Ectodermal cell (in vitro differentiated cells): ENCODE results near the gene SS18L1.
"Not testable (repeated sequence)": the region's sequence is repeated elsewhere in the genome, so short reads cannot be mapped to it uniquely, and the experiment has no call there.

Experiments used
- H3K27ac ChIP-seq: 2 replicates; pipeline ENCODE4 v1.7.0; 2013; ENCODE audit warnings: mild to moderate bottlenecking, low read depth, low read length; ENCODE audit not compliant: insufficient read depth, poor library complexity, severe bottlenecking
- H3K27me3 ChIP-seq: 2 replicates; pipeline ENCODE4 v1.7.0; 2013; ENCODE audit warnings: mild to moderate bottlenecking, low read length; ENCODE audit not compliant: insufficient read depth, control insufficient read depth, poor library complexity, severe bottlenecking
- H3K36me3 ChIP-seq: one replicate; pipeline ENCODE4 v1.7.0; 2013; ENCODE audit warnings: low read length; ENCODE audit not compliant: control insufficient read depth, insufficient read depth
- H3K4me1 ChIP-seq: one replicate; pipeline ENCODE4 v1.7.0; 2013; ENCODE audit warnings: low read length; ENCODE audit not compliant: control insufficient read depth, insufficient read depth
- H3K4me3 ChIP-seq: 2 replicates; pipeline ENCODE4 v1.7.0; 2013; ENCODE audit warnings: low read depth, low read length, control low read depth; ENCODE audit not compliant: insufficient read depth
- H3K9me3 ChIP-seq: 2 replicates; pipeline ENCODE4 v1.7.0; 2013; ENCODE audit warnings: mild to moderate bottlenecking, low read length, moderate library complexity; ENCODE audit not compliant: control insufficient read depth
- WGBS, 2 experiments: methylation state at CpG; one replicate each; pipeline ENCODE4 v1.1.7; 2013; ENCODE audit warnings: missing lambda C conversion rate in 2 of 2; 5-methylcytosine and 5-hydroxymethylcytosine counted together

The SS18L1 gene

GRCh38 chr20:62147125-62147524, 3.6 kb downstream of the SS18L1 start:
- no peak overlapping the region for H3K27ac ChIP-seq
- no peaks in the 10 kb centered on the region for H3K9me3 ChIP-seq
- peaks cover 14% of the 10 kb centered on the region for H3K4me1 ChIP-seq
- H3K4me3 ChIP-seq = no peak overlapping the region
- 94 to 96% methylated on average over 6 of the region's 6 CpGs for WGBS, 2 experiments
- no peaks in the 10 kb centered on the region for H3K36me3 ChIP-seq
- no peaks in the 10 kb centered on the region for H3K27me3 ChIP-seq

DNA sequence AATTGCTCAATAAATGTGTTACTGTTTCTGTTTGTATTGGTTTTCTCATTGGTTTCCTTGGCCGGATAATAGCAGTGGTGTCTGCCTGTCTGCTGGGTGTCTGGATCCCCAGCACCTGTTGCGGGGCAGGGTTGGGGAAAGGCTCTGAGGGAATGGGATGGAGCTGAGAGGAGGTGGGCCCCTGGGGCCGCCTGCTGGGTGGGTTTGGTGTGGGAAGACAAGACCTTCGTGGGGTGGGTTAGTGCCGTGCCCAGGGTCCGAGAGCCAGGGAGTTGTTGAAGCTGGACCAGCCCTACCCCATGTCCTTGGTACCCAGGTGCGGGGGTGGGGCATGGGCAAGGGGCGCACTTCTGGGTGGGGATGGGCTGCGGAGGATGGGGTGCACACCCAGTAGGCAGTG, 4.0 kb downstream of the SS18L1 start:
- WGBS, 2 experiments = 95 to 96% methylated on average over 9 of the region's 9 CpGs

GRCh38 chr20:62148383-62148782, 4.8 kb downstream of the SS18L1 start:
- peaks cover 14% of the 10 kb centered on the region for H3K4me1 ChIP-seq
- H3K27me3 ChIP-seq, H3K4me3 ChIP-seq, H3K9me3 ChIP-seq, H3K36me3 ChIP-seq, H3K27ac ChIP-seq: not testable (repeated sequence)
- 96% methylated on average over 10 of the region's 10 CpGs for WGBS, 2 experiments

More for the DNA sequence above, 4.0 kb downstream of the SS18L1 start:
- Histone ChIP-seq H3K27ac (no peak overlapping the region), H3K4me3 (no peak overlapping the region), H3K9me3 (no peaks in the 10 kb centered on the region), H3K36me3 (no peaks in the 10 kb centered on the region), H3K27me3 (no peaks in the 10 kb centered on the region), H3K4me1 (peaks cover 14% of the 10 kb centered on the region)

DNA sequence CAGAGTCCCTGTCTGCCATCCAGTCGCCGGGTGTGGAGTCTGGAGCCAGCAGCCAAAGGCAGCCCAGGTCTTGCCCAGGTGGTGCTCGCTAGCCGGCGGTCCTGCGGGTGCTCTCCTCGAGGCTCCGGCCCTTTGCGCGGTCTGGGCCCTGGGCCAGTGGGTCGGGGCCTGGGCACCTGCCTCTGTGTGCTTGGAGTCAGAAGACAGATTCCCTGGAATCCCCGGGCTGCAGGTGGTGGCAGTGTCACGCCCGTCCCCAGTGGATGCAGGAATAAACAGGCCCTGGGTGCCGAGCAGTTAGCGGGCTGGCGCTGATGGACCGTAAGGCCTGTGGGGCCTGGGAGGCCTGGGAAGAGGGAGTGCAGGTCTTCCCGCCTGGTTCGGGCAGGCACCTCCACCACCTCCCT, 5.3 kb downstream of the SS18L1 start:
- peaks cover 14% of the 10 kb centered on the region for H3K4me1 ChIP-seq
- H3K4me3 ChIP-seq = no peak overlapping the region
- no peaks in the 10 kb centered on the region for H3K9me3 ChIP-seq
- no peaks in the 10 kb centered on the region for H3K27me3 ChIP-seq
- WGBS, 2 experiments = 94 to 95% methylated on average over 20 of the region's 20 CpGs
- H3K36me3 ChIP-seq = no peaks in the 10 kb centered on the region
- no peak overlapping the region for H3K27ac ChIP-seq

DNA sequence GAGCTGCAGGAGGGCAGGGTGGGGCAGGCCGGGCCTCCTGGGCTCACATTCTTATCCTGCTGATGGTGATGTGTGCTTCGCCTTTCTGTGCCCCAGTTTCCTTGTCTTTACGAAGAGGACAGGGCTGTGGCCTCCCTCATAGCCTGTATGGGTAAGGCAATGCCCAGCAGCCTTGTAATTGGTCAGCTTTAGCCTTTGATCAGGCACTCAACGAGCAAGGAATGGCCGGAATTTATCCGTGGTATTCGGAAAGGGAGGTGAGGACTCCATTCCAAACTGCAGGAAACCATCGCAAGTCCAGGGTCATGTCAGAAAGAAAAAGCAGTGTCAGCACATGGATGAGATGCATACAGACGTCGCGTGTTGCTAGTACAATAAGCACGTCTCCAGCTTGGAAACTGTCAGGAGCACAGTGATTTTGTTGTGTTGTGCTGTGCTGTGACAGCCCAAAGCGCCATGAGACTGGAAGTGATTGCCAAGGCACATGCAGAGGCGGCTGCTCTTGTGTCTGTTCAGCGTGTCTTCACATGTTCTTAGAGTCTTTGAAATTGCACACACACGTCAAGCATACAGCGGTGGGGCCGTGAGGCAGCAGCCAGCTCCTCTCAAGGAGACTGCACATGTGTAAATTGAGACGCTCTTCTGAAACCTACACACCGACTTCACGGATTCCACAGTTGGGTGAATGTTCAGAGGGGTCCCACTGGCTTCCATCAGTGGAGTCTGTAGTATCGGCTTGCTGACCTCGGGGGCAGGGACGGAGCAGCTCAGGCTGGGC, 6.2 kb downstream of the SS18L1 start:
- peaks cover 11% of the 10 kb centered on the region for H3K4me1 ChIP-seq
- H3K36me3 ChIP-seq = no peaks in the 10 kb centered on the region
- H3K27me3 ChIP-seq = no peaks in the 10 kb centered on the region
- H3K4me3 ChIP-seq = no peak overlapping the region
- no peaks in the 10 kb centered on the region for H3K9me3 ChIP-seq
- H3K27ac ChIP-seq = no peak overlapping the region
- 79 to 80% methylated on average over 24 of the region's 24 CpGs for WGBS, 2 experiments

DNA sequence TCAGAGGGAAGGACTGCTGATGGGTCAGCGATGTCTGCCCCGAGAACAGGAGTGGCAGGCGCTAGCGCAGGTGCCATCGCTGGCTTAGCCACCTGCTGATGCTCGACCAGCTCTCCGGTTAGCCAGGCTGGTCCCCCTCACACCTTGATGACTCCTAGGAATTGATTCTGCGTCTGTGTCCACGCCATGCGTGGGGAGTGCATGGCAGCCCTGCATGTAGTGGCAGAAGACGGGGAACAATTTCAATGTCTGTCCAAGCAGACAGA, 6.7 kb downstream of the SS18L1 start:
- Histone ChIP-seq H3K27me3 (no peaks in the 10 kb centered on the region), H3K4me1 (peaks cover 11% of the 10 kb centered on the region), H3K36me3 (no peaks in the 10 kb centered on the region), H3K27ac (no peak overlapping the region), H3K4me3 (no peak overlapping the region), H3K9me3 (no peaks in the 10 kb centered on the region)
- 94 to 95% methylated on average over 11 of the region's 11 CpGs for WGBS, 2 experiments

GRCh38 chr20:62151225-62151624, 7.7 kb downstream of the SS18L1 start:
- Histone ChIP-seq H3K9me3 (no peaks in the 10 kb centered on the region), H3K4me3 (no peak overlapping the region), H3K27me3 (no peaks in the 10 kb centered on the region), H3K36me3 (no peaks in the 10 kb centered on the region), H3K27ac (no peak overlapping the region), H3K4me1 (peaks cover 20% of the 10 kb centered on the region)
- 96 to 97% methylated on average over 11 of the region's 11 CpGs for WGBS, 2 experiments

GRCh38 chr20:62151835-62152364, 8.3 kb downstream of the SS18L1 start:
- H3K27me3 ChIP-seq = no peaks in the 10 kb centered on the region
- WGBS, 2 experiments = 90 to 91% methylated on average over 23 of the region's 23 CpGs
- no peak overlapping the region for H3K4me3 ChIP-seq
- no peaks in the 10 kb centered on the region for H3K36me3 ChIP-seq
- peaks cover 27% of the 10 kb centered on the region for H3K4me1 ChIP-seq
- H3K27ac ChIP-seq = no peak overlapping the region
- H3K9me3 ChIP-seq = no peaks in the 10 kb centered on the region

DNA sequence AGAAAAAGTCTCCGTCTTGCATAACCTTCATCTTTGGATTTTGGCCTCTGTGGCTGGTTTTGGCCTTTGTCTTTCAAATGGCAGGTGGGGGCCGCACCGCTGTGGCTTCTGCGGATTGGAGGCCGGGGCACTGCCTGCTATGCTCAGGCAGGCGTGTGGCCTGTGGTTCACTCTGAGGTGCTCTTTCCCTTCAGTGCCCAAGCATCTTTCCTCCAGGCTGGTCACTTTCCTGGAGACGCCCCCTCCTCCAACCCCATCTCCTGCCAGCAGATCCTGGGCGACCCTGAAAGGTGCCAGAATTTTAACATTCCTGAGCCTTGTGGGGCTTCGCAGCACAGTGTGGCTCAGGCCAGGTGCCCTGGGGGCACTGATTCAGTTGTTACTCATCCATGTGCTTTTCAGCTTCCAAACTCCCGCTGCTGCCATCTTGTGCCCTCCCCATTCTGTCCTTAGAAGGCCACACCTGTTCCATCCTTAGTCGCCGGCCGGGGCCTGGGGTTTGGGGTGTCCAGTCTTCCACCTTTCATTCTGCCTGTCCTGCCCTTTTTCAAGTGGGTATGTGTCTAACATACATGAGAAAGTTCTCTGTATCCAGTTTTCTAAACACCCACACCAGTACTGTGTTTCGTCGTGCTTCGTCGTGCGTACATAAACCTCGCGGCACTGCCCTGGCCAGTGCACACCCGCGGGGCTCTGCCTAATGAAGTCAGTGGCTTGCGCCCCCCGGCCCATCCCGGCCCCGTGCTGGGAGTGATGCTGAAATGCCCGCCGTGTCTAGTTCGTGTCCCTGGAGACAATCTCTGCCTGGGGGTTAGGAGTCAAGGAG, 12.1 kb downstream of the SS18L1 start:
- no peaks in the 10 kb centered on the region for H3K9me3 ChIP-seq
- WGBS, 2 experiments = 85 to 86% methylated on average over 29 of the region's 29 CpGs
- peaks cover 17% of the 10 kb centered on the region for H3K4me1 ChIP-seq
- H3K4me3 ChIP-seq = no peak overlapping the region
- H3K27ac ChIP-seq = no peak overlapping the region
- no peaks in the 10 kb centered on the region for H3K27me3 ChIP-seq
- peaks cover 3% of the 10 kb centered on the region for H3K36me3 ChIP-seq

GRCh38 chr20:62156254-62156556, 12.6 kb downstream of the SS18L1 start:
- Histone ChIP-seq H3K27ac (no peak overlapping the region), H3K4me3 (no peak overlapping the region), H3K36me3 (peaks cover 8% of the 10 kb centered on the region), H3K9me3 (no peaks in the 10 kb centered on the region), H3K27me3 (no peaks in the 10 kb centered on the region), H3K4me1 (peaks cover 17% of the 10 kb centered on the region)
- 88 to 95% methylated on average over 3 of the region's 3 CpGs for WGBS, 2 experiments
